Measurements from ENCODE around the gene CPB1.

- TF ChIP-seq CTCF (IDR thresholded peaks at IDR 0.05; ENCODE audit: low read depth, low read length) (no peak), MAX (IDR thresholded peaks at IDR 0.05; ENCODE audit: low read depth, low read length) (no peak), POLR2A (IDR thresholded peaks at IDR 0.05; ENCODE audit: extremely low read depth, insufficient read length) (no peak)
These were observed 29.8 kb upstream of the CPB1 start for GRCh38 chr3:148797795-148798194.
